ENCODE measurements around the gene RAPGEF3. TPM values are rescaled to one million over a fixed set of nuclear protein-coding genes. Genes with fewer than 3 reads are reported as not detected.

The RAPGEF3 gene
- total RNA-seq, 1 donor from 2014 or later, result 1.4 TPM

DNA sequence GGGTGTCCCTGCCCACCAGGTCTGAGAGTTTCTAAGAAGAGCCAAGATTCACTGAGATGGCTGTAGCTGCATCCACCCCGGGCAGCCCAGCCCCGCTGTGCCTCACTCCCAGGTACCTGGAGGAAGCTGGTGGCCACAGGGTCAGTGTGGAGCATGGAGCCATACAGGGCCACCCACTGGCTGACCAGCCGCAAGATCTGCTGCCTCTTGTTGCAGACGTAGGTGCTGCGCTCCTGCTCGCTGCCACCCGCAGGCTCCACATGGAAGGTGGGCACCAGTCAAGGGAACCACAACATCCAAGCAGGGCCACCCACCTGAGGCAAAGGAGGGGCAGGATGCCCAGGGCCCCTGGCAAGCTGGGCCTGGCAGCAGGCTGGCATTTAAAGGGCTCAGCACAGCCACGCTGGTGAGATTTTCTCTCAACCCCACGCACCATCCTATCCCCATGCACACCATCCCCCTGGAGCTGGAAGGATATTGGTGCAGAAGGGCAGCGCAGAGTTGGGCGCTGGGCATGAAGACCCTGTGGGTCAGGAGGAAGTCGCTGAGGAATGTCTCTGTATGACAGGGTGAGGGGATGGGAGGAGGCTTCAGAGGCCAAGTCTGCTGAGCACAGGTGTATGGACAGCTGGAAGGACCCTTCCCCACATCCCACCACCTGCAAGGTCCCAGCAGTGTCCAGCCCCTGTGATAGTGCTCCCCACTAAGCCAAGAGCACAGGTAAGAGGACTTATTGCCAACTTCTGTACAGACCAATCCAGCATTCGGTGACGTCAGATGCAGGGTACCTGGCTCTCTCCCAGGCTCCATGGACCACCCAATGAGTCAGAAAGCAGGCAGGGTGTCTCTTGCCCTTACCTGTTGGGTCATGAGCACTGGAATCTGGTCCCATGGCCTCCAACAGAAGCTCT is 10.8 kb downstream of the RAPGEF3 start:
- H3K36me3 Mint-ChIP-seq (ENCODE audit: low read depth), result no peaks in the 10 kb centered on the region
- no peak overlapping the region for H3K27ac Mint-ChIP-seq (ENCODE audit: unreplicated experiment)
- H3K4me3 Mint-ChIP-seq, result no peak overlapping the region
- DNase-seq (ENCODE audit: low read depth, low spot score), result no peak
- TF ChIP-seq CTCF (conservative IDR thresholded peaks at IDR 0.05), result no peak
- H3K27me3 Mint-ChIP-seq (ENCODE audit: low read depth), result peaks cover 16% of the 10 kb centered on the region
- peaks cover 11% of the 10 kb centered on the region for H3K4me1 Mint-ChIP-seq
- no peaks in the 10 kb centered on the region for H3K9me3 Mint-ChIP-seq

DNA sequence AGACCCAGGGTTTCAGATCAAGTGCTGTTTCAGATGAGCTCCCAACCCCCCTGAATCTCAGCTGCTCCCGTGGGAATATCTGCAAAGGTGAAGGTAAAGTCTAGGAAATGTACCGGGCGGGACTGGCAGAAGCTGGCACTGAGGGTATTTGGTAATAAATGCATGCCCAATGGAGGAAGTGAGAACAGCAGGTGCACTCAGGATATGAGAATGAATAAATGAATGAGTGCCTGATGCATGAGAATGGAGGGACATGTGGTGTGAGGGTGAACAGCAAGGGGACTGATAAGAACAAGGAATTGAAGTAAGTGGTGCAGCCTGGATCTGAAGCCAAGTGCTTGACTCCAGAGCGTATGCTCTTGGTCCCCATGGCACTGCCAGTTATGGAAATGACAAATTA is 11.6 kb downstream of the RAPGEF3 start:
- no peaks in the 10 kb centered on the region for H3K36me3 Mint-ChIP-seq (ENCODE audit: low read depth)
- no peak overlapping the region for H3K27ac Mint-ChIP-seq (ENCODE audit: unreplicated experiment)
- no peak overlapping the region for H3K4me3 Mint-ChIP-seq
- no peak for TF ChIP-seq CTCF (conservative IDR thresholded peaks at IDR 0.05)
- peaks cover 16% of the 10 kb centered on the region for H3K27me3 Mint-ChIP-seq (ENCODE audit: low read depth)
- H3K4me1 Mint-ChIP-seq, result peaks cover 11% of the 10 kb centered on the region
- no peaks in the 10 kb centered on the region for H3K9me3 Mint-ChIP-seq
- DNase-seq (ENCODE audit: low read depth, low spot score), result no peak

- H3K4me3 Mint-ChIP-seq, result no peak overlapping the region
- H3K36me3 Mint-ChIP-seq (ENCODE audit: low read depth), result no peaks in the 10 kb centered on the region
- no peak for DNase-seq (ENCODE audit: low read depth, low spot score)
- H3K4me1 Mint-ChIP-seq, result peaks cover 11% of the 10 kb centered on the region
- no peaks in the 10 kb centered on the region for H3K9me3 Mint-ChIP-seq
- peaks cover 16% of the 10 kb centered on the region for H3K27me3 Mint-ChIP-seq (ENCODE audit: low read depth)
- H3K27ac Mint-ChIP-seq (ENCODE audit: unreplicated experiment), result no peak overlapping the region
- no peak for TF ChIP-seq CTCF (conservative IDR thresholded peaks at IDR 0.05)
Observed at GRCh38 chr12:47746523-47746922, 12.2 kb downstream of the RAPGEF3 start.

DNA sequence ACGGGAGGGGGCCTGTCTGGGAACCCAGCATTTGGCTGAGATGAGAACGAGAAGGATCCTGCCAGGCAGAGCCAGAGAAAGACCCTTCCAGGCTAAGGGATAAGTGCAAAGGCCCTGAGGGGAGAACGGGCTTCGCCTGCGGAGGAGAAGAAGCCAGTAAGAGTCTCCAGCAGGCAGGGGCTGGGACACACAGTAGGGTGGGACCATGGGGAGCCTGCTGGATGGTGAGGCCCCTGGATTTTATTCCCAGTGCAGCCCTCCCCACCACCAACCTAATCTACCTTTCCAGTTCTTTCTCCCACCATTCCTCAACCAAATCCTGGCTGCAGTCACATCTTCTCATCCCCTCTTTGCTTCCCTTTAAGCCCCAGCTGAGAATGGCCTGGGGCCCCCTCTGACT is 12.6 kb downstream of the RAPGEF3 start:
- no peaks in the 10 kb centered on the region for H3K9me3 Mint-ChIP-seq
- no peak overlapping the region for H3K4me3 Mint-ChIP-seq
- TF ChIP-seq CTCF (conservative IDR thresholded peaks at IDR 0.05), result no peak
- DNase-seq (ENCODE audit: low read depth, low spot score), result no peak
- H3K27ac Mint-ChIP-seq (ENCODE audit: unreplicated experiment), result no peak overlapping the region
- peaks cover 11% of the 10 kb centered on the region for H3K4me1 Mint-ChIP-seq
- H3K27me3 Mint-ChIP-seq (ENCODE audit: low read depth), result peaks cover 16% of the 10 kb centered on the region
- H3K36me3 Mint-ChIP-seq (ENCODE audit: low read depth), result no peaks in the 10 kb centered on the region

DNA sequence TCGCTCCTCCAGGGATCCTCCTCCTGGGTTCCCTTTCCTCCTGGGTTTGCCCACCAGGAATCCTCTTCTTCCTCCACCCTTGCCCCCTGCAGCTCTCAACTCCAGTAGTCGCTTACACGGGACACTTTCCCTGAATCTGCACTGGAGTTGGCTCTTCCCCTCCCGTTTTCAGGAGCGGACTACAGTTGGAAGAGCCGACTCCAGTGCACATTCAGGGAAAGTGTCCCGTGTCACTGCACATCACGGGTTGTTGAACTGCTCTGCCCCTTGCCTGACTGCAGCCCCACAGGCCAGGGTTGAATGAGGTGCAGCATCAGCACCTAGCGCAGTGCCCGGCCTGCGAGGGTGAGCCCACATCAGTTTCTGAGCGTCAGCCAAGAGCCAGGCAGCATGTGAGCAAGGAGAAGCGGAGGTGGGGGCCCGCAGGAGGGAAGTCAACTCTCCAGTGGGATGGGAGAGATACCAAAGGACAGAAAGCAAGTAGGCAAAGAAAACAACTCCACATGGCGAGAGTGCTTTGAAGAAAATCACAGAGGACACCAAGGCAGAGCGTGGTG is 13.1 kb downstream of the RAPGEF3 start:
- Mint-ChIP-seq H3K27me3 (ENCODE audit: low read depth) (peaks cover 16% of the 10 kb centered on the region), H3K4me3 (no peak overlapping the region), H3K27ac (ENCODE audit: unreplicated experiment) (no peak overlapping the region), H3K4me1 (peaks cover 11% of the 10 kb centered on the region), H3K36me3 (ENCODE audit: low read depth) (no peaks in the 10 kb centered on the region), H3K9me3 (no peaks in the 10 kb centered on the region)
- TF ChIP-seq CTCF (conservative IDR thresholded peaks at IDR 0.05), result no peak
- DNase-seq (ENCODE audit: low read depth, low spot score), result no peak
